ENCODE measurements around the gene NFS1. TPM values are rescaled to one million over a fixed set of nuclear protein-coding genes. Genes with fewer than 3 reads are reported as not detected.

Gene NFS1
- total RNA-seq, 1 experiment from 2014 or later, result 75.8 TPM

DNA sequence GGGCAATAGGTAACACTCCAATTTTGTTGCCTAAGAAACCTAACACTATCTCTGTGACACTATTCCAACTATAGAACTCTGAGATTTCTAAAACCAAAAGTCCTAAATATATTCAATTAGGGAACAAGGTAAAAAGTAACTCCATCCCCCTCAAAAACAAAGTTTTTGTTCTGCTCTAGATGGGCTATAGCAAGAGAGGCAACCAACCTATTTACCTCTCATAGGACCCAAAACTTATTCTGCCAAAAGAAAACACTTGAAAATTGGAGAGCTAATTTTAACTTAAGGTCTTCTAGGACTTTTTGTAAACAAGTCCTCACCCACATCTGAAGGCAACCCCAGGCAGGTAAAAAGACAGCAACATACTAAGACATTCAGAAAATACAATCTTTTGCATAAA lies 35.2 kb upstream of the NFS1 start:
- Histone ChIP-seq H3K27me3 (ENCODE audit: low read length) (no peaks in the 10 kb centered on the region), H3F3A (ENCODE audit: low read length, unreplicated experiment) (no peaks in the 10 kb centered on the region), H3K79me2 (ENCODE audit: low read length) (peaks cover 100% of the 10 kb centered on the region), H3K4me3 (ENCODE audit: low read length) (no peak overlapping the region), H3K9me2 (replicated peaks; ENCODE audit: low read length) (no peaks in the 10 kb centered on the region), H3K4me1 (ENCODE audit: insufficient read depth, low read length) (peaks cover 25% of the 10 kb centered on the region), H3K36me3 (ENCODE audit: low read depth, low read length) (peaks cover 87% of the 10 kb centered on the region), H3K9me3 (ENCODE audit: low read length) (no peaks in the 10 kb centered on the region), H4K20me1 (ENCODE audit: low read length) (peaks cover 88% of the 10 kb centered on the region), H3K4me2 (ENCODE audit: low read length) (no peak overlapping the region), H3K27ac (ENCODE audit: low read length) (no peak overlapping the region), H2AFZ (ENCODE audit: low read length) (no peak overlapping the region), H3K9ac (ENCODE audit: low read length) (no peak overlapping the region)
- ChIA-PET POLR2A (ENCODE audit: unreplicated experiment) (interaction anchor here (0.6 kb wide), 1 partner anchor 23 kb away, joined by 3 read pairs; no protein-coding TSS in a partner anchor), CTCF (no interaction called here)
- TF ChIP-seq EZH2phosphoT487 (IDR thresholded peaks at IDR 0.05; ENCODE audit: borderline replicate concordance, low read length) (no peak), CTCF (conservative IDR thresholded peaks at IDR 0.05; ENCODE audit: low read depth, low read length) (no peak), EZH2 (IDR thresholded peaks at IDR 0.05; ENCODE audit: low read length, unreplicated experiment) (no peak)
- BruUV-seq (replicated peaks), result no TSS peak
- DNase-seq (no peak), ATAC-seq (no peak)
- intact Hi-C loops (cut with micrococcal nuclease), result no loop called here

DNA sequence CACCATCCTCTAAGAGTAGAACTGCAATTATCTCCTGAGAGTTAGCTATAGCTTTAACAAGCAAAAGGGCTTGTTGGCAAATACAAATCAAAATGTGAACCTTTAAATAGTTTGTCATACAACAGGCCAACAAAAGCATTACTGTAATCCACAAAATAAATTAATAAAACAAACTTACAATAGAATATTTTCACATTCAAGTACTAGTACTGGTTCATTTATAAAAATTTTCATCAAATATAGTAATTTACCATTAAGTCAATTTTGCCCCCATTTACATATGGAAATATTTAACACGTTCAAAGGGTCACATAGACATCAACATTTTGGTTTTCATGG lies 33.5 kb upstream of the NFS1 start:
- no peak overlapping the region for H3K9ac ChIP-seq (ENCODE audit: low read length)
- H2AFZ ChIP-seq (ENCODE audit: low read length), result no peak overlapping the region
- peaks cover 84% of the 10 kb centered on the region for H3K36me3 ChIP-seq (ENCODE audit: low read depth, low read length)
- no peaks in the 10 kb centered on the region for H3K9me3 ChIP-seq (ENCODE audit: low read length)
- CTCF ChIA-PET, result no interaction called here
- POLR2A ChIA-PET (ENCODE audit: unreplicated experiment), result no interaction called here
- intact Hi-C loops (cut with micrococcal nuclease), result no loop called here
- H3F3A ChIP-seq (ENCODE audit: low read length, unreplicated experiment), result no peaks in the 10 kb centered on the region
- DNase-seq (no peak), ATAC-seq (no peak)
- H3K9me2 ChIP-seq (replicated peaks; ENCODE audit: low read length), result no peaks in the 10 kb centered on the region
- peaks cover 96% of the 10 kb centered on the region for H3K79me2 ChIP-seq (ENCODE audit: low read length)
- no TSS peak for BruUV-seq (replicated peaks)
- H4K20me1 ChIP-seq (ENCODE audit: low read length), result peaks cover 80% of the 10 kb centered on the region
- no peaks in the 10 kb centered on the region for H3K27me3 ChIP-seq (ENCODE audit: low read length)
- no peak overlapping the region for H3K27ac ChIP-seq (ENCODE audit: low read length)
- no peak for TF ChIP-seq EZH2phosphoT487 (IDR thresholded peaks at IDR 0.05; ENCODE audit: borderline replicate concordance, low read length)
- no peak for TF ChIP-seq EZH2 (IDR thresholded peaks at IDR 0.05; ENCODE audit: low read length, unreplicated experiment)
- no peak overlapping the region for H3K4me2 ChIP-seq (ENCODE audit: low read length)
- H3K4me3 ChIP-seq (ENCODE audit: low read length), result no peak overlapping the region
- 0 out of 2 replicates have a peak, but pooled peaks cover 12% of the 10 kb centered on the region for H3K4me1 ChIP-seq (ENCODE audit: insufficient read depth, low read length)

DNA sequence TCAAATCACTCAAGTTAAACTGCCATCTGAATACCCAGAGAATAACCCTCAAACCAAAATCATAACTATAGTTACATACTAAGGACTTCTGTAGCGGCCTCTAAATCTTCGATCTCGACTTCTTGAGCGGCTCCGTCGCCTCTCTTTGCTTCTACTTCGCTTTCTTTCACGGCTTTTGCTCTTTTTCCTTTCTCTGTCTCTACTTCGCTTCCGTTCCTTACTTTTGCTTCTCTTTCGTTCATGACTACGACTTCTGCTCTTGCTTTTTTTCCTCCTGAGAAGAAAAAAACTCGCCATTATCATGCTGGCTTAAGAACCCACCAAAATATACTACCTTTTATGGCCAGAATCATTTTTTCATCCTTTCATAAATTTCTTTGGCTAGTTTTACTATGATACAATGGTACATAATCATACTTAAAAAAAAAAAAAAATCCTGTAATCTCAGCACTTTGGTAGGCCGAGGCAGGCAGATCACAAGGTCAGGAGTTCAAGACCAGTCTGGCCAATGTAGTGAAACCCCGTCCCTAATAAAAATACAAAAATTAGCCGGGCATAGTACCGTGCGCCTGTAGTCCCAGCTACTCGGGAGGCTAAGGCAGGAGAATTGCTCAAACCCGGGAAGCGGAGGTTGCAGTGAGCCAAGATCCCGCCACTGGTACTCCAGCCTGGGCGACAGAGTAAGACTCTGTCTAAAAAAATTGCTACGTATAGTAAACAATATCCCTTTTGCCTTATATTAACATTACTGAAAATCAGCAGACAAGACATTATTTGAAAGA lies 32.9 kb upstream of the NFS1 start:
- no TSS peak for BruUV-seq (replicated peaks)
- ATAC-seq (no peak), DNase-seq (no peak)
- H3K4me3 ChIP-seq (ENCODE audit: low read length), result no peak overlapping the region
- no peak overlapping the region for H3K27ac ChIP-seq (ENCODE audit: low read length)
- no peaks in the 10 kb centered on the region for H3K27me3 ChIP-seq (ENCODE audit: low read length)
- peaks cover 84% of the 10 kb centered on the region for H4K20me1 ChIP-seq (ENCODE audit: low read length)
- H3K9me2 ChIP-seq (replicated peaks; ENCODE audit: low read length), result no peaks in the 10 kb centered on the region
- no peak overlapping the region for H3K9ac ChIP-seq (ENCODE audit: low read length)
- intact Hi-C loops (cut with micrococcal nuclease), result no loop called here
- H3F3A ChIP-seq (ENCODE audit: low read length, unreplicated experiment), result no peaks in the 10 kb centered on the region
- H2AFZ ChIP-seq (ENCODE audit: low read length), result no peak overlapping the region
- H3K79me2 ChIP-seq (ENCODE audit: low read length), result peaks cover 94% of the 10 kb centered on the region
- H3K36me3 ChIP-seq (ENCODE audit: low read depth, low read length), result peaks cover 87% of the 10 kb centered on the region
- no peaks in the 10 kb centered on the region for H3K9me3 ChIP-seq (ENCODE audit: low read length)
- ChIA-PET CTCF (no interaction called here), POLR2A (ENCODE audit: unreplicated experiment) (interaction anchor here (1.0 kb wide), 1 partner anchor 10 kb away, joined by 3 read pairs; the partner anchor contains the start of gene RBM39)
- 0 out of 2 replicates have a peak, but pooled peaks cover 12% of the 10 kb centered on the region for H3K4me1 ChIP-seq (ENCODE audit: insufficient read depth, low read length)
- no peak for TF ChIP-seq CTCF (conservative IDR thresholded peaks at IDR 0.05; ENCODE audit: low read depth, low read length)
- TF ChIP-seq EZH2phosphoT487 (IDR thresholded peaks at IDR 0.05; ENCODE audit: borderline replicate concordance, low read length), result no peak
- no peak overlapping the region for H3K4me2 ChIP-seq (ENCODE audit: low read length)

All from PC-3 (cell line).